Endothelial cell of umbilical vein (primary cell): ENCODE measurements around the gene BRSK1. TPM values are rescaled to one million over a fixed set of nuclear protein-coding genes. Genes with fewer than 3 reads are reported as not detected.

Experiments
- BruUV-seq: library from RNA; stranded (reverse); fragments of 400-500 nt; replicated peaks from 2 replicates; lab custom pipeline; 2021; lab: Mats Ljungman, UMichigan
- CTCF ChIA-PET: fragments of 300-600, 350-600 bp; sonication (Branson Sonifier 250); formaldehyde crosslinking; loops from one replicate; lab custom pipeline; 2021; ENCODE audit warnings: antibody characterized with exemption, inconsistent platforms; lab: Charles Lee
- POLR2A ChIA-PET: fragments of 300-600, 350-600 bp; sonication (Branson Sonifier 250); formaldehyde crosslinking; loops from one replicate; lab custom pipeline; 2021; ENCODE audit warnings: antibody characterized with exemption, inconsistent platforms; lab: Charles Lee
- DNase-seq: peaks from one replicate; pipeline ENCODE4 v3.0.0-alpha.2; 2011; ENCODE audit warnings: low read depth, low spot score
- FAIRE-seq: peaks from 2 replicates; lab custom pipeline; 2011; peaks lifted over from hg19 to GRCh38; lab: Jason Lieb, UNC
- H2AFZ ChIP-seq: 2 replicates; pipeline ENCODE4 v1.6.0; 2012; ENCODE audit warnings: low read depth, low read length, control low read depth, inconsistent platforms
- H3K27ac ChIP-seq: 2 replicates; pipeline ENCODE4 v1.5.1; 2011; ENCODE audit warnings: low read depth, mild to moderate bottlenecking, control low read depth, low read length, moderate library complexity; ENCODE audit not compliant: insufficient read depth
- H3K27me3 ChIP-seq, 2 experiments: 2 replicates each; pipeline versions ENCODE4 v1.6.0 to v1.6.1; 2011; ENCODE audit warnings: low read length in 2 of 2, mixed read lengths in 1 of 2; ENCODE audit not compliant: control insufficient read depth in 2 of 2, insufficient read depth in 2 of 2
- H3K36me3 ChIP-seq, 2 experiments: 2 replicates in 1 of 2; 3 replicates in 1 of 2; pipeline ENCODE4 v1.5.1; 2011; ENCODE audit warnings: low read length in 2 of 2, mild to moderate bottlenecking in 1 of 2, moderate library complexity in 1 of 2; ENCODE audit not compliant: control insufficient read depth in 2 of 2, insufficient read depth in 2 of 2; ENCODE audit errors: extremely low read depth in 1 of 2
- H3K4me1 ChIP-seq: 3 replicates; pipeline ENCODE4 v1.5.1; 2011; ENCODE audit warnings: mild to moderate bottlenecking, low read length; ENCODE audit not compliant: control insufficient read depth, insufficient read depth; ENCODE audit errors: extremely low read depth
- H3K4me2 ChIP-seq: 2 replicates; pipeline ENCODE4 v1.6.1; 2011; ENCODE audit warnings: low read length, control low read depth, mixed read lengths; ENCODE audit not compliant: insufficient read depth
- H3K4me3 ChIP-seq, 3 experiments: fragments of 200-600 bp in 1 of 3; sonication (generic), shearing (Covaris generic) in 1 of 3; replicated peaks in 1 of 3; 2 replicates each; pipeline ENCODE4 v1.5.1; 2011 to 2016; ENCODE audit warnings: control low read depth in 3 of 3, low read length in 3 of 3, mild to moderate bottlenecking in 2 of 3, inconsistent platforms in 1 of 3, low read depth in 1 of 3, moderate library complexity in 1 of 3; ENCODE audit not compliant: insufficient read depth in 1 of 3
- H3K79me2 ChIP-seq: 2 replicates; pipeline ENCODE4 v1.6.0; 2012; ENCODE audit warnings: low read length, inconsistent platforms; ENCODE audit not compliant: control insufficient read depth, insufficient read depth
- H3K9ac ChIP-seq: replicated peaks from 2 replicates; pipeline ENCODE3; 2011; ENCODE audit warnings: low read length, control low read depth; ENCODE audit not compliant: insufficient read depth; ENCODE audit errors: extremely low read depth
- H3K9me1 ChIP-seq: replicated peaks from 3 replicates; pipeline ENCODE4 v1.6.0; 2011; ENCODE audit warnings: mild to moderate bottlenecking, low read length; ENCODE audit not compliant: control insufficient read depth, insufficient read depth; ENCODE audit errors: extremely low read depth
- H3K9me3 ChIP-seq: replicated peaks from 2 replicates; pipeline ENCODE4 v1.5.1; 2012; ENCODE audit warnings: low read length, inconsistent platforms; ENCODE audit not compliant: control insufficient read depth, insufficient read depth
- H4K20me1 ChIP-seq: replicated peaks from 2 replicates; pipeline ENCODE3; 2011; ENCODE audit warnings: mild to moderate bottlenecking, low read length; ENCODE audit not compliant: control insufficient read depth, insufficient read depth; ENCODE audit errors: extremely low read depth
- EZH2 ChIP-seq: IDR thresholded peaks from 2 replicates; pipeline ENCODE4 v1.6.1; 2012; ENCODE audit warnings: borderline replicate concordance, low read depth, mild to moderate bottlenecking, moderate library complexity, low read length, inconsistent platforms; ENCODE audit not compliant: severe bottlenecking
- JUN ChIP-seq: IDR thresholded peaks from 2 replicates; pipeline ENCODE4 v1.6.1; 2011; ENCODE audit warnings: borderline replicate concordance, low read depth; ENCODE audit not compliant: insufficient read length, insufficient read depth
- MYC ChIP-seq: IDR thresholded peaks from one replicate; pipeline ENCODE4 v1.6.1; 2011; ENCODE audit warnings: mild to moderate bottlenecking, low read depth, low read length
- POLR2A ChIP-seq: IDR thresholded peaks from 2 replicates; pipeline ENCODE4 v1.6.1; 2012; ENCODE audit warnings: low read depth, mild to moderate bottlenecking, control low read depth, low read length
- POLR2AphosphoS5 ChIP-seq: IDR thresholded peaks from 2 replicates; pipeline ENCODE4 v1.6.1; 2012; ENCODE audit warnings: low read depth, mild to moderate bottlenecking, control low read depth, low read length, moderate library complexity; ENCODE audit not compliant: insufficient read depth
- dilution Hi-C: fragments of 300-500 bp; cut with MboI; formaldehyde crosslinking; loops from one replicate; pipeline ENCODE4 v1.15.0; 2019; ENCODE audit warnings: low sequenced_read_pairs; ENCODE audit not compliant: extremely low pct_ligation_motif_present
- intact Hi-C: fragments of 100-400 bp; cut with micrococcal nuclease; formaldehyde crosslinking; loops from one replicate; pipeline ENCODE4 v1.10.0; 2022
- polyA plus RNA-seq, 4 experiments: library from polyadenylated mRNA; depleted of rRNA in 3 of 4; stranded (reverse) in 3 of 4; unstranded in 1 of 4; fragments of >200 nt; gene quantifications; 2 replicates each; pipeline versions ENCODE4 v1.2.1 to v1.2.3, GENCODE V29; 2011 to 2012; ENCODE audit warnings: missing spikeins in 1 of 4
- total RNA-seq: library from RNA; stranded (reverse); gene quantifications from 2 replicates; pipeline ENCODE4 v1.2.3, GENCODE V29; 2021
- TF ChIP-seq, protein P1 (sequence below): IDR thresholded peaks from 2 replicates; pipeline ENCODE4 v1.6.1; 2011; ENCODE audit not compliant: insufficient read depth, insufficient read length
- TF ChIP-seq, protein P2 (sequence below), 2 donors: IDR thresholded peaks; 1 replicate in 1 of 2; 2 replicates in 1 of 2; pipeline ENCODE4 v1.5.1; 2011; ENCODE audit warnings: low read length in 2 of 2, mild to moderate bottlenecking in 2 of 2, moderate library complexity in 2 of 2, control low read depth in 1 of 2, inconsistent platforms in 1 of 2, low read depth in 1 of 2; ENCODE audit not compliant: insufficient read depth in 1 of 2; ENCODE audit errors: extremely low read depth in 1 of 2

Gene BRSK1
- total and polyA plus RNA-seq, 2 donors (not counting 3 experiments of a cell fraction or from before 2014, with no cell fraction given) = 0.33 to 0.44 TPM

DNA sequence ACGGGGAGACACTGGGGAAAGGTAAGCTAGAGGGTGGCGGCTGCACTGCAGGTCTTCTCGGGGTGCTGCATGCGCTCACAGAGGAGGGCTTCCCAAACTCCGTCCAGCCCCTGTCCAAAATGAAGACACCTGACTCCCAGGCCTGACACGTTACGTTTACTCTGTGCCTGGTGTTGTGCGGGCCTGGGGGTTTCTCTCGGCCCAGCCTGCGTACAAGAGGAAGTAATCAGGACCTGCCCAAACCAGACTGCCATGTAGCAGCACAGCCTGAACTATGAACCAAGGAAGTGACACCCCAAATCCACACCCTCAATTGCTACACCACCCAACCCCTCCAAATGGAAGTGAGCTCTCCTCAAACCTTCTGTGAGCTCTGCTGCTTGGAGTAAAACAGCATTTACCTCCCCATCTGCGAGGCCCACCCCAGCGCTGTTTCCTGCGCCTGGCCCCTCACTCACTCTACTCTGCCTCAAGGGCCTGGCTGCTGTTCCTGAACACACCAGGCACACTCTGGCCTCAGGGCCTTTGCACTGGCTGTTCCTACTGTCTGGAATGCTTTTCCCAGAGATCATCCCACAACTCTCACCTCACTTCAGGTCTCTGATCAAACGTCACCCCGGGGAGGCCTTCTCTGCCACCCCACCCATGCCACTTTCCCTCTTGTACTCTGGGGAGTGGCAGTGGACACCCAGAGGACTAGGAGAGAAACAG, 6.9 kb upstream of the BRSK1 start:
- Histone ChIP-seq H3K27me3 (no peaks in the 10 kb centered on the region), H3K9me3 (no peaks in the 10 kb centered on the region), H3K27ac (no peak overlapping the region), H3K36me3 (peaks cover 0 to 6% of the 10 kb centered on the region in 2 experiments), H3K9me1 (no peaks in the 10 kb centered on the region), H3K79me2 (no peaks in the 10 kb centered on the region), H2AFZ (no peak overlapping the region), H3K4me1 (peaks cover 3% of the 10 kb centered on the region), H3K4me3 (no peak overlapping the region), H3K9ac (no peak overlapping the region), H4K20me1 (no peaks in the 10 kb centered on the region), H3K4me2 (no peak overlapping the region)
- CTCF ChIA-PET = interaction anchor here (1.3 to 1.6 kb wide), 2 partner anchors 15 to 25 kb away, joined by 4 read pairs; no protein-coding TSS in a partner anchor
- intact Hi-C loops (no loop called here), dilution Hi-C loops (no loop called here)
- FAIRE-seq (no peak), DNase-seq (no peak)
- POLR2A ChIA-PET = no interaction called here
- TF ChIP-seq, protein P1, sequence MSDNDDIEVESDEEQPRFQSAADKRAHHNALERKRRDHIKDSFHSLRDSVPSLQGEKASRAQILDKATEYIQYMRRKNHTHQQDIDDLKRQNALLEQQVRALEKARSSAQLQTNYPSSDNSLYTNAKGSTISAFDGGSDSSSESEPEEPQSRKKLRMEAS = no peak
- TF ChIP-seq MYC (no peak), JUN (no peak), POLR2A (no peak), EZH2 (no peak), POLR2AphosphoS5 (no peak)
- TF ChIP-seq, protein P2, sequence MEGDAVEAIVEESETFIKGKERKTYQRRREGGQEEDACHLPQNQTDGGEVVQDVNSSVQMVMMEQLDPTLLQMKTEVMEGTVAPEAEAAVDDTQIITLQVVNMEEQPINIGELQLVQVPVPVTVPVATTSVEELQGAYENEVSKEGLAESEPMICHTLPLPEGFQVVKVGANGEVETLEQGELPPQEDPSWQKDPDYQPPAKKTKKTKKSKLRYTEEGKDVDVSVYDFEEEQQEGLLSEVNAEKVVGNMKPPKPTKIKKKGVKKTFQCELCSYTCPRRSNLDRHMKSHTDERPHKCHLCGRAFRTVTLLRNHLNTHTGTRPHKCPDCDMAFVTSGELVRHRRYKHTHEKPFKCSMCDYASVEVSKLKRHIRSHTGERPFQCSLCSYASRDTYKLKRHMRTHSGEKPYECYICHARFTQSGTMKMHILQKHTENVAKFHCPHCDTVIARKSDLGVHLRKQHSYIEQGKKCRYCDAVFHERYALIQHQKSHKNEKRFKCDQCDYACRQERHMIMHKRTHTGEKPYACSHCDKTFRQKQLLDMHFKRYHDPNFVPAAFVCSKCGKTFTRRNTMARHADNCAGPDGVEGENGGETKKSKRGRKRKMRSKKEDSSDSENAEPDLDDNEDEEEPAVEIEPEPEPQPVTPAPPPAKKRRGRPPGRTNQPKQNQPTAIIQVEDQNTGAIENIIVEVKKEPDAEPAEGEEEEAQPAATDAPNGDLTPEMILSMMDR (IDR thresholded peaks at IDR 0.05; ENCODE audit: extremely low read depth in 1 of 2, insufficient read depth in 1 of 2, low read depth in 1 of 2, low read length in 2 of 2) = no peak
- no TSS peak for BruUV-seq
